HepG2 (cell line): Measurements from ENCODE around the gene CDC42BPG. TPM values are rescaled to one million over a fixed set of nuclear protein-coding genes. Genes with fewer than 3 reads are reported as not detected.

Source experiments
- CBFB ChIP-seq: sonication (generic); formaldehyde crosslinking; IDR thresholded peaks from 2 replicates; pipeline ENCODE4 v1.4.0; 2020; ENCODE audit warnings: missing genetic modification reagents
- ETV5 ChIP-seq: IDR thresholded peaks from 2 replicates; pipeline ENCODE4 v1.6.1; 2018; ENCODE audit warnings: missing biosample characterization, missing genetic modification reagents, inconsistent platforms, borderline replicate concordance
- HNRNPLL ChIP-seq: fragments of 200-400 bp; formaldehyde crosslinking; IDR thresholded peaks from 2 replicates; pipeline ENCODE4 v1.6.1; 2017; ENCODE audit warnings: mild to moderate bottlenecking, low read depth, low read length; ENCODE audit not compliant: poor library complexity, severe bottlenecking
- MAX ChIP-seq: IDR thresholded peaks from 2 replicates; pipeline ENCODE4 v1.6.1; 2012; ENCODE audit warnings: inconsistent platforms
- POGZ ChIP-seq: sonication (generic); formaldehyde crosslinking; IDR thresholded peaks from 2 replicates; pipeline ENCODE4 v1.4.0; 2020; ENCODE audit warnings: mild to moderate bottlenecking, missing genetic modification reagents
- TFAP4 ChIP-seq: sonication (generic); IDR thresholded peaks from 2 replicates; pipeline ENCODE4 v1.6.1; 2016; ENCODE audit warnings: low read depth, borderline replicate concordance
- ZMYM2 ChIP-seq: sonication (generic); formaldehyde crosslinking; IDR thresholded peaks from 2 replicates; pipeline ENCODE4 v1.8.0; 2022; ENCODE audit warnings: mild to moderate bottlenecking, missing genetic modification reagents
- ZNF205 ChIP-seq: IDR thresholded peaks from 2 replicates; pipeline ENCODE4 v1.6.1; 2018; ENCODE audit warnings: missing biosample characterization, missing genetic modification reagents
- ZNF3 ChIP-seq: IDR thresholded peaks from 2 replicates; pipeline ENCODE4 v1.7.0; 2017; ENCODE audit warnings: inconsistent platforms
- ZNF510 ChIP-seq: sonication (generic); formaldehyde crosslinking; IDR thresholded peaks from 2 replicates; pipeline ENCODE4 v1.4.0; 2020; ENCODE audit warnings: low read depth, mild to moderate bottlenecking, missing genetic modification reagents
- ZNF513 ChIP-seq: sonication (generic); formaldehyde crosslinking; conservative IDR thresholded peaks from 2 replicates; pipeline ENCODE4 v1.5.0; 2020; ENCODE audit warnings: missing genetic modification reagents
- ZNF644 ChIP-seq: IDR thresholded peaks from 2 replicates; pipeline ENCODE4 v1.6.1; 2016; ENCODE audit warnings: low read depth
- ZNF678 ChIP-seq: sonication (generic); formaldehyde crosslinking; IDR thresholded peaks from 2 replicates; pipeline ENCODE4 v1.4.0; 2020; ENCODE audit warnings: mild to moderate bottlenecking, missing genetic modification reagents
- ZNF770 ChIP-seq: sonication (generic); formaldehyde crosslinking; IDR thresholded peaks from 2 replicates; pipeline ENCODE4 v1.5.0; 2020; ENCODE audit warnings: mild to moderate bottlenecking, missing genetic modification reagents
- polyA plus RNA-seq, 8 experiments: library from polyadenylated mRNA; depleted of rRNA in 3 of 8; stranded (reverse) in 7 of 8; unstranded in 1 of 8; fragments of >200 nt; fragmentation: Illumina TruSeq in 4 of 8; extraction: Trizol in 4 of 8; gene quantifications; 2 replicates each; pipeline versions ENCODE4 v1.2.1 to v1.2.3, GENCODE V29; 2011 to 2016; ENCODE audit warnings: low read depth in 4 of 8, missing spikeins in 1 of 8, mixed read lengths in 1 of 8; ENCODE audit not compliant: insufficient read depth in 1 of 8
- total RNA-seq, 5 experiments: library from RNA; depleted of rRNA; stranded (reverse); fragments of >200 nt; fragmentation: Illumina TruSeq; extraction: Trizol; gene quantifications; 2 replicates each; pipeline ENCODE4 v1.2.3, GENCODE V29; 2016; ENCODE audit warnings: low read depth in 1 of 5

The CDC42BPG gene
- total and polyA plus RNA-seq, 2 of the 13 experiments (the other 11 are each of a cell fraction or from before 2014, with no cell fraction given): 0.55 to 1.4 TPM

GRCh38 chr11:64810891-64811272, 33.6 kb downstream of the CDC42BPG start (continued):
- peak; percentile 64 for TF ChIP-seq MAX
- no peak for TF ChIP-seq HNRNPLL
- TF ChIP-seq TFAP4: no peak
- no peak for TF ChIP-seq ZNF644 (CRISPR knock-in tag)
- TF ChIP-seq ZNF513 (CRISPR knock-in tag): no peak
- TF ChIP-seq ZNF678 (CRISPR knock-in tag): no peak
- no peak for TF ChIP-seq ZNF510 (CRISPR knock-in tag)
- TF ChIP-seq POGZ (CRISPR knock-in tag): no peak
- TF ChIP-seq ZMYM2 (CRISPR knock-in tag): 0 out of 2 replicates have a peak, but pooled peaks have one; percentile 51
- peak; percentile 93 for TF ChIP-seq ZNF770 (CRISPR knock-in tag)
- no peak for TF ChIP-seq ETV5 (CRISPR knock-in tag)
- peak; percentile 93 for TF ChIP-seq ZNF205
- TF ChIP-seq CBFB: no peak
- TF ChIP-seq ZNF3: no peak
